Vagina (tissue), 2 donors: Measurements from ENCODE around the gene MAML1. TPM values are rescaled to one million over a fixed set of nuclear protein-coding genes. Genes with fewer than 3 reads are reported as not detected.

Experiments
- DNase-seq, 2 donors: peaks; one replicate each; pipeline ENCODE4 v3.0.0-alpha.2; 2017; ENCODE audit errors: extremely low spot score in 2 of 2
- H3K27ac ChIP-seq: fragments of 200-600 bp; sonication (generic); one replicate; pipeline ENCODE4 v1.5.1; 2019
- H3K27me3 ChIP-seq: fragments of 200-600 bp; sonication (generic); one replicate; pipeline ENCODE4 v1.5.1; 2019
- H3K36me3 ChIP-seq, 2 donors: fragments of 200-600 bp; sonication (generic); one replicate each; pipeline ENCODE4 v1.5.1; 2017 to 2019
- H3K4me1 ChIP-seq: fragments of 200-600 bp; sonication (generic); one replicate; pipeline ENCODE4 v1.5.1; 2019
- H3K4me3 ChIP-seq, 2 donors: fragments of 200-600 bp; sonication (generic); 1 replicate in 1 of 2; 2 replicates in 1 of 2; pipeline ENCODE4 v1.5.1; 2016 to 2019
- H3K9me3 ChIP-seq: fragments of 200-600 bp; sonication (generic); one replicate; pipeline ENCODE4 v1.5.1; 2019
- CTCF ChIP-seq, 3 experiments: fragments of 450-650 bp in 2 of 3; fragments of 200-600 bp in 1 of 3; sonication (generic) in 1 of 3; IDR thresholded peaks; one replicate each; pipeline ENCODE4 v1.5.1; 2017 to 2019; ENCODE audit warnings: antibody characterized with exemption in 3 of 3, mild to moderate bottlenecking in 2 of 3, moderate library complexity in 2 of 3
- POLR2A ChIP-seq, 2 donors: fragments of 450-650 bp; IDR thresholded peaks; one replicate each; pipeline ENCODE4 v1.6.1; 2017; ENCODE audit warnings: antibody characterized with exemption in 2 of 2, mild to moderate bottlenecking in 2 of 2, moderate library complexity in 2 of 2
- POLR2AphosphoS5 ChIP-seq, 2 donors: sonication (generic); formaldehyde crosslinking; IDR thresholded peaks; one replicate each; pipeline ENCODE4 v1.9.0; 2017; ENCODE audit warnings: antibody characterized with exemption in 2 of 2, mild to moderate bottlenecking in 2 of 2, low read depth in 1 of 2; ENCODE audit not compliant: insufficient read depth in 1 of 2
- intact Hi-C: fragments of 100-400 bp; cut with DNase I; formaldehyde crosslinking; loops from one replicate; pipeline ENCODE4 v1.15.1; 2023
- total RNA-seq: library from RNA; depleted of rRNA; stranded (reverse); fragments of >200 nt; gene quantifications from one replicate; pipeline ENCODE4 v1.2.3, GENCODE V29; 2016

Gene MAML1
- total RNA-seq, 1 donor from 2014 or later = 25.3 TPM

- H3K9me3 ChIP-seq = no peaks in the 10 kb centered on the region
- peaks cover 0 to 75% of the 10 kb centered on the region in 2 donors for H3K36me3 ChIP-seq
- H3K27ac ChIP-seq = no peak overlapping the region
- DNase-seq = no peak
- no peak overlapping the region for H3K4me3 ChIP-seq
- no peaks in the 10 kb centered on the region for H3K4me1 ChIP-seq
- no peak for TF ChIP-seq POLR2A (IDR thresholded peaks at IDR 0.05)
- no peaks in the 10 kb centered on the region for H3K27me3 ChIP-seq
- intact Hi-C loops = no loop called here
Measured at GRCh38 chr5:179716286-179716685, 16.3 kb upstream of the MAML1 start.

GRCh38 chr5:179720222-179720621 is 12.4 kb upstream of the MAML1 start:
- Histone ChIP-seq H3K9me3 (no peaks in the 10 kb centered on the region), H3K36me3 (peaks cover 0 to 91% of the 10 kb centered on the region in 2 donors), H3K27ac (no peak overlapping the region), H3K4me1 (no peaks in the 10 kb centered on the region), H3K27me3 (no peaks in the 10 kb centered on the region), H3K4me3 (no peak overlapping the region)
- intact Hi-C loops = no loop called here
- no peak for TF ChIP-seq POLR2A (IDR thresholded peaks at IDR 0.05)
- no peak for TF ChIP-seq CTCF (IDR thresholded peaks at IDR 0.05)
- DNase-seq = no peak

GRCh38 chr5:179724163-179724562 is 8.5 kb upstream of the MAML1 start:
- Histone ChIP-seq H3K4me3 (no peak overlapping the region), H3K9me3 (no peaks in the 10 kb centered on the region), H3K27ac (no peak overlapping the region), H3K27me3 (no peaks in the 10 kb centered on the region), H3K4me1 (no peaks in the 10 kb centered on the region), H3K36me3 (peaks cover 4 to 99% of the 10 kb centered on the region in 2 donors)
- no peak for DNase-seq
- intact Hi-C loops = no loop called here
- TF ChIP-seq POLR2AphosphoS5 (IDR thresholded peaks at IDR 0.05; ENCODE audit: insufficient read depth in 1 of 2, low read depth in 1 of 2) (no peak), CTCF (IDR thresholded peaks at IDR 0.05) (no peak), POLR2A (IDR thresholded peaks at IDR 0.05) (no peak)

- intact Hi-C loops = no loop called here
- H3K36me3 ChIP-seq = peaks cover 4 to 88% of the 10 kb centered on the region in 2 donors
- H3K4me1 ChIP-seq = peaks cover 8% of the 10 kb centered on the region
- no peaks in the 10 kb centered on the region for H3K9me3 ChIP-seq
- no peak overlapping the region for H3K27ac ChIP-seq
- DNase-seq = no peak
- TF ChIP-seq POLR2AphosphoS5 (IDR thresholded peaks at IDR 0.05; ENCODE audit: insufficient read depth in 1 of 2, low read depth in 1 of 2) (no peak), CTCF (IDR thresholded peaks at IDR 0.05) (no peak), POLR2A (IDR thresholded peaks at IDR 0.05) (no peak)
- H3K27me3 ChIP-seq = no peaks in the 10 kb centered on the region
- no peak overlapping the region for H3K4me3 ChIP-seq
Measured at GRCh38 chr5:179727106-179727505, 5.5 kb upstream of the MAML1 start.

- H3K9me3 ChIP-seq = no peaks in the 10 kb centered on the region
- H3K4me1 ChIP-seq = peaks cover 16% of the 10 kb centered on the region
- no peak overlapping the region for H3K27ac ChIP-seq
- H3K27me3 ChIP-seq = no peaks in the 10 kb centered on the region
- H3K36me3 ChIP-seq = peaks cover 4 to 66% of the 10 kb centered on the region in 2 donors
- TF ChIP-seq CTCF (IDR thresholded peaks at IDR 0.05) = no peak
- no peak for TF ChIP-seq POLR2A (IDR thresholded peaks at IDR 0.05)
- no peak for TF ChIP-seq POLR2AphosphoS5 (IDR thresholded peaks at IDR 0.05; ENCODE audit: insufficient read depth in 1 of 2, low read depth in 1 of 2)
- DNase-seq = no peak
- intact Hi-C loops = no loop called here
- H3K4me3 ChIP-seq = no peak overlapping the region
Measured at GRCh38 chr5:179729303-179729702, 3.3 kb upstream of the MAML1 start.

- no peak for TF ChIP-seq POLR2AphosphoS5 (IDR thresholded peaks at IDR 0.05; ENCODE audit: insufficient read depth in 1 of 2, low read depth in 1 of 2)
- TF ChIP-seq POLR2A (IDR thresholded peaks at IDR 0.05) = no peak
- TF ChIP-seq CTCF (IDR thresholded peaks at IDR 0.05) = no peak
- no peak overlapping the region for H3K4me3 ChIP-seq
- intact Hi-C loops = no loop called here
- H3K9me3 ChIP-seq = no peaks in the 10 kb centered on the region
- no peak overlapping the region for H3K27ac ChIP-seq
- H3K36me3 ChIP-seq = peaks cover 4 to 62% of the 10 kb centered on the region in 2 donors
- peaks cover 20% of the 10 kb centered on the region for H3K4me1 ChIP-seq
- DNase-seq = no peak
- no peaks in the 10 kb centered on the region for H3K27me3 ChIP-seq
Measured at GRCh38 chr5:179729727-179730126, 2.9 kb upstream of the MAML1 start.
